Measurements from ENCODE around the gene GRAPL.
"Not testable (repeated sequence)": the region's sequence is repeated elsewhere in the genome, so short reads cannot be mapped to it uniquely, and the experiment has no call there.

GRCh38 chr17:19144373-19144772 lies 17.0 kb downstream of the GRAPL start:
- not testable (repeated sequence) for TF ChIP-seq CTCF (IDR thresholded peaks at IDR 0.05; ENCODE audit: insufficient read depth, low read length, poor library complexity, severe bottlenecking); EZH2phosphoT487 (conservative IDR thresholded peaks at IDR 0.05; ENCODE audit: low read length)
